Endothelial cell of umbilical vein (primary cell): ENCODE results near the gene ERBB4. TPM values are rescaled to one million over a fixed set of nuclear protein-coding genes. Genes with fewer than 3 reads are reported as not detected.

Source experiments
- BruUV-seq: library from RNA; stranded (reverse); fragments of 400-500 nt; replicated peaks from 2 replicates; lab custom pipeline; 2021; lab: Mats Ljungman, UMichigan
- CTCF ChIA-PET: fragments of 300-600, 350-600 bp; sonication (Branson Sonifier 250); formaldehyde crosslinking; loops from one replicate; lab custom pipeline; 2021; ENCODE audit warnings: antibody characterized with exemption, inconsistent platforms; lab: Charles Lee
- POLR2A ChIA-PET: fragments of 300-600, 350-600 bp; sonication (Branson Sonifier 250); formaldehyde crosslinking; loops from one replicate; lab custom pipeline; 2021; ENCODE audit warnings: antibody characterized with exemption, inconsistent platforms; lab: Charles Lee
- DNase-seq: peaks from one replicate; pipeline ENCODE4 v3.0.0-alpha.2; 2011; ENCODE audit warnings: low read depth, low spot score
- FAIRE-seq: peaks from 2 replicates; lab custom pipeline; 2011; peaks lifted over from hg19 to GRCh38; lab: Jason Lieb, UNC
- H2AFZ ChIP-seq: 2 replicates; pipeline ENCODE4 v1.6.0; 2012; ENCODE audit warnings: low read depth, low read length, control low read depth, inconsistent platforms
- H3K27ac ChIP-seq: 2 replicates; pipeline ENCODE4 v1.5.1; 2011; ENCODE audit warnings: low read depth, mild to moderate bottlenecking, control low read depth, low read length, moderate library complexity; ENCODE audit not compliant: insufficient read depth
- H3K27me3 ChIP-seq, 2 experiments: 2 replicates each; pipeline versions ENCODE4 v1.6.0 to v1.6.1; 2011; ENCODE audit warnings: low read length in 2 of 2, mixed read lengths in 1 of 2; ENCODE audit not compliant: control insufficient read depth in 2 of 2, insufficient read depth in 2 of 2
- H3K36me3 ChIP-seq, 2 experiments: 2 replicates in 1 of 2; 3 replicates in 1 of 2; pipeline ENCODE4 v1.5.1; 2011; ENCODE audit warnings: low read length in 2 of 2, mild to moderate bottlenecking in 1 of 2, moderate library complexity in 1 of 2; ENCODE audit not compliant: control insufficient read depth in 2 of 2, insufficient read depth in 2 of 2; ENCODE audit errors: extremely low read depth in 1 of 2
- H3K4me1 ChIP-seq: 3 replicates; pipeline ENCODE4 v1.5.1; 2011; ENCODE audit warnings: mild to moderate bottlenecking, low read length; ENCODE audit not compliant: control insufficient read depth, insufficient read depth; ENCODE audit errors: extremely low read depth
- H3K4me2 ChIP-seq: 2 replicates; pipeline ENCODE4 v1.6.1; 2011; ENCODE audit warnings: low read length, control low read depth, mixed read lengths; ENCODE audit not compliant: insufficient read depth
- H3K4me3 ChIP-seq, 3 experiments: fragments of 200-600 bp in 1 of 3; sonication (generic), shearing (Covaris generic) in 1 of 3; replicated peaks in 1 of 3; 2 replicates each; pipeline ENCODE4 v1.5.1; 2011 to 2016; ENCODE audit warnings: control low read depth in 3 of 3, low read length in 3 of 3, mild to moderate bottlenecking in 2 of 3, inconsistent platforms in 1 of 3, low read depth in 1 of 3, moderate library complexity in 1 of 3; ENCODE audit not compliant: insufficient read depth in 1 of 3
- H3K79me2 ChIP-seq: 2 replicates; pipeline ENCODE4 v1.6.0; 2012; ENCODE audit warnings: low read length, inconsistent platforms; ENCODE audit not compliant: control insufficient read depth, insufficient read depth
- H3K9ac ChIP-seq: replicated peaks from 2 replicates; pipeline ENCODE3; 2011; ENCODE audit warnings: low read length, control low read depth; ENCODE audit not compliant: insufficient read depth; ENCODE audit errors: extremely low read depth
- H3K9me1 ChIP-seq: replicated peaks from 3 replicates; pipeline ENCODE4 v1.6.0; 2011; ENCODE audit warnings: mild to moderate bottlenecking, low read length; ENCODE audit not compliant: control insufficient read depth, insufficient read depth; ENCODE audit errors: extremely low read depth
- H3K9me3 ChIP-seq: replicated peaks from 2 replicates; pipeline ENCODE4 v1.5.1; 2012; ENCODE audit warnings: low read length, inconsistent platforms; ENCODE audit not compliant: control insufficient read depth, insufficient read depth
- H4K20me1 ChIP-seq: replicated peaks from 2 replicates; pipeline ENCODE3; 2011; ENCODE audit warnings: mild to moderate bottlenecking, low read length; ENCODE audit not compliant: control insufficient read depth, insufficient read depth; ENCODE audit errors: extremely low read depth
- CTCF ChIP-seq, 2 donors: IDR thresholded peaks; 1 replicate in 1 of 2; 2 replicates in 1 of 2; pipeline ENCODE4 v1.5.1; 2011; ENCODE audit warnings: low read length in 2 of 2, mild to moderate bottlenecking in 2 of 2, moderate library complexity in 2 of 2, control low read depth in 1 of 2, inconsistent platforms in 1 of 2, low read depth in 1 of 2; ENCODE audit not compliant: insufficient read depth in 1 of 2; ENCODE audit errors: extremely low read depth in 1 of 2
- EZH2 ChIP-seq: IDR thresholded peaks from 2 replicates; pipeline ENCODE4 v1.6.1; 2012; ENCODE audit warnings: borderline replicate concordance, low read depth, mild to moderate bottlenecking, moderate library complexity, low read length, inconsistent platforms; ENCODE audit not compliant: severe bottlenecking
- FOS ChIP-seq: IDR thresholded peaks from 2 replicates; pipeline ENCODE4 v1.6.1; 2011; ENCODE audit warnings: mild to moderate bottlenecking, low read length, moderate library complexity, borderline replicate concordance; ENCODE audit not compliant: insufficient read depth
- GATA2 ChIP-seq: IDR thresholded peaks from 2 replicates; pipeline ENCODE4 v1.7.0; 2011; ENCODE audit warnings: low read depth, mild to moderate bottlenecking, moderate library complexity, mixed read lengths, low read length; ENCODE audit not compliant: insufficient read length, insufficient read depth
- JUN ChIP-seq: IDR thresholded peaks from 2 replicates; pipeline ENCODE4 v1.6.1; 2011; ENCODE audit warnings: borderline replicate concordance, low read depth; ENCODE audit not compliant: insufficient read length, insufficient read depth
- MYC ChIP-seq: IDR thresholded peaks from one replicate; pipeline ENCODE4 v1.6.1; 2011; ENCODE audit warnings: mild to moderate bottlenecking, low read depth, low read length
- POLR2A ChIP-seq: IDR thresholded peaks from 2 replicates; pipeline ENCODE4 v1.6.1; 2012; ENCODE audit warnings: low read depth, mild to moderate bottlenecking, control low read depth, low read length
- POLR2AphosphoS5 ChIP-seq: IDR thresholded peaks from 2 replicates; pipeline ENCODE4 v1.6.1; 2012; ENCODE audit warnings: low read depth, mild to moderate bottlenecking, control low read depth, low read length, moderate library complexity; ENCODE audit not compliant: insufficient read depth
- dilution Hi-C: fragments of 300-500 bp; cut with MboI; formaldehyde crosslinking; loops from one replicate; pipeline ENCODE4 v1.15.0; 2019; ENCODE audit warnings: low sequenced_read_pairs; ENCODE audit not compliant: extremely low pct_ligation_motif_present
- intact Hi-C: fragments of 100-400 bp; cut with micrococcal nuclease; formaldehyde crosslinking; loops from one replicate; pipeline ENCODE4 v1.10.0; 2022
- polyA plus RNA-seq, 4 experiments: library from polyadenylated mRNA; depleted of rRNA in 3 of 4; stranded (reverse) in 3 of 4; unstranded in 1 of 4; fragments of >200 nt; gene quantifications; 2 replicates each; pipeline versions ENCODE4 v1.2.1 to v1.2.3, GENCODE V29; 2011 to 2012; ENCODE audit warnings: missing spikeins in 1 of 4
- total RNA-seq: library from RNA; stranded (reverse); gene quantifications from 2 replicates; pipeline ENCODE4 v1.2.3, GENCODE V29; 2021
- TF ChIP-seq, protein P1 (sequence below): IDR thresholded peaks from 2 replicates; pipeline ENCODE4 v1.6.1; 2011; ENCODE audit not compliant: insufficient read depth, insufficient read length

Gene ERBB4
- total and polyA plus RNA-seq, 2 donors (not counting 3 experiments of a cell fraction or from before 2014, with no cell fraction given) = 0.01 to 0.27 TPM

GRCh38 chr2:211976076-211976475 is 562.5 kb downstream of the ERBB4 start:
- Histone ChIP-seq H2AFZ (no peak overlapping the region), H3K9me1 (no peaks in the 10 kb centered on the region), H3K36me3 (no peaks in the 10 kb centered on the region), H3K27ac (no peak overlapping the region), H3K27me3 (no peaks in the 10 kb centered on the region), H3K9me3 (no peaks in the 10 kb centered on the region), H3K4me3 (no peak overlapping the region), H3K4me1 (no peaks in the 10 kb centered on the region), H4K20me1 (no peaks in the 10 kb centered on the region), H3K9ac (no peak overlapping the region), H3K79me2 (no peaks in the 10 kb centered on the region), H3K4me2 (no peak overlapping the region)
- no peak for TF ChIP-seq CTCF (IDR thresholded peaks at IDR 0.05; ENCODE audit: extremely low read depth in 1 of 2, insufficient read depth in 1 of 2, low read depth in 1 of 2, low read length in 2 of 2)
- no peak for TF ChIP-seq MYC
- TF ChIP-seq POLR2AphosphoS5 = no peak
- no peak for TF ChIP-seq EZH2
- no peak for TF ChIP-seq JUN
- no peak for TF ChIP-seq GATA2
- TF ChIP-seq, protein P1, sequence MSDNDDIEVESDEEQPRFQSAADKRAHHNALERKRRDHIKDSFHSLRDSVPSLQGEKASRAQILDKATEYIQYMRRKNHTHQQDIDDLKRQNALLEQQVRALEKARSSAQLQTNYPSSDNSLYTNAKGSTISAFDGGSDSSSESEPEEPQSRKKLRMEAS = no peak
- no peak for TF ChIP-seq FOS
- TF ChIP-seq POLR2A = no peak
- CTCF ChIA-PET = interaction anchor here (1.1 to 1.2 kb wide), 2 partner anchors 29 to 97 kb away, joined by 3 to 5 read pairs; no protein-coding TSS in a partner anchor
- no peak for DNase-seq
- BruUV-seq = no TSS peak
- intact Hi-C loops (loop anchor here (2.0 kb wide), 1 partner anchor 77 kb away; no protein-coding TSS in a partner anchor), dilution Hi-C loops (no loop called here)
- POLR2A ChIA-PET = no interaction called here
- no peak for FAIRE-seq
